Measurements from ENCODE around the gene TMEM244.

DNA sequence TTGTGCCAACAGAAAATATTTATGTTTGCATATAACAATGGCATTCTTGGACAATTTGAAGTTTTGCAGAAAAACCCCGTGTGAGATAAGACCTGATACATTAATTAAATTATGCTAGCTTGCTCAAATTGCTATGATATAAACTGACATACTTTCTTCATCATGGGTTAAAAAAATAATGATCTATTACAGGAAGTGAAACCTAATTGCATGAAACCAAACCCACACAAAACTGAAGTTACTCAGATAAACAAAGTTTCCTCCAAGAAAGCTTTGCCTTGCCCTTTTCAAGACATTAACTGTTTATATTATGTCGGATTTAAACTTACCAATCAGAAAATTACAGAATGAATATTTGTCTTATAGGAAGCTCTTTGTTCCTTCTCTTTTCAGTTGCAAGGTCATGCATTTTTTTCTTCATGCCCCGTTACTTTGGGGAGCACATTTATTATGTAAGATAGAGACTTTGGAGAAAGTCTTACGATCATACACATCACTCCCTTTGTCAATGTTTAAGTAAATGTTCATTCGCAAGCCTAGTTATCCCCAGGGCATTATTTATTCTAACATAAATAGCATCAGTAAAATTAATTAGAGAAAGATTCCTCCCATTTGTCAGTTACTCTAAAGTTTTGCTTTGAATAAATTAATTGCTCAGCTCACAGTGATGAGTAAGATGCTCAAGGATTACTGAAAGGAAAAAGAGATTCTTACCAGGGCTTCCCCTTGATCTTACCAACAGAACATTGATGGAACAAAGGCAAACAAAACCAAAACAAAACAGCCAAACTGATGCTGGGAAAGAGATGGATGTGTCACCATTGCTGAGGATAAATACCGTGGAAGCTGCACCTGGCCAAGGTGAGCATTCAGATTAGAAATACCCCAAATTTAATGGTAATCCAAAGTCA is 14.8 kb upstream of the TMEM244 start:
- TF ChIP-seq EZH2 (IDR thresholded peaks at IDR 0.05; ENCODE audit: insufficient read depth, low read length), result no peak
- TF ChIP-seq, protein P1, sequence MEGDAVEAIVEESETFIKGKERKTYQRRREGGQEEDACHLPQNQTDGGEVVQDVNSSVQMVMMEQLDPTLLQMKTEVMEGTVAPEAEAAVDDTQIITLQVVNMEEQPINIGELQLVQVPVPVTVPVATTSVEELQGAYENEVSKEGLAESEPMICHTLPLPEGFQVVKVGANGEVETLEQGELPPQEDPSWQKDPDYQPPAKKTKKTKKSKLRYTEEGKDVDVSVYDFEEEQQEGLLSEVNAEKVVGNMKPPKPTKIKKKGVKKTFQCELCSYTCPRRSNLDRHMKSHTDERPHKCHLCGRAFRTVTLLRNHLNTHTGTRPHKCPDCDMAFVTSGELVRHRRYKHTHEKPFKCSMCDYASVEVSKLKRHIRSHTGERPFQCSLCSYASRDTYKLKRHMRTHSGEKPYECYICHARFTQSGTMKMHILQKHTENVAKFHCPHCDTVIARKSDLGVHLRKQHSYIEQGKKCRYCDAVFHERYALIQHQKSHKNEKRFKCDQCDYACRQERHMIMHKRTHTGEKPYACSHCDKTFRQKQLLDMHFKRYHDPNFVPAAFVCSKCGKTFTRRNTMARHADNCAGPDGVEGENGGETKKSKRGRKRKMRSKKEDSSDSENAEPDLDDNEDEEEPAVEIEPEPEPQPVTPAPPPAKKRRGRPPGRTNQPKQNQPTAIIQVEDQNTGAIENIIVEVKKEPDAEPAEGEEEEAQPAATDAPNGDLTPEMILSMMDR (IDR thresholded peaks at IDR 0.05; ENCODE audit: insufficient read depth, low read depth, low read length), result no peak
